Stimulated activated CD4-positive, alpha-beta T cell treated with anti-CD3 and anti-CD28 coated beads, Interleukin-1b, Interleukin-23, amount 100 ng/mL, for 48 hours (primary cell): ENCODE measurements around the gene RNF214.
"Not testable (repeated sequence)": the region's sequence is repeated elsewhere in the genome, so short reads cannot be mapped to it uniquely, and the experiment has no call there.

Source experiments
- DNase-seq: peaks from one replicate; pipeline ENCODE4 v3.0.0-alpha.2; 2020

Gene RNF214

GRCh38 chr11:117198613-117199012 lies 33.9 kb upstream of the RNF214 start:
- DNase-seq = no peak

GRCh38 chr11:117199053-117199915 lies 33.2 kb upstream of the RNF214 start, which contains the start of gene TAGLN:
TSS of gene TAGLN (plus strand) at chr11:117199370. CDS start at chr11:117203014, 3,644 bp downstream.
- DNase-seq = no peak

GRCh38 chr11:117199916-117200812 lies 32.3 kb upstream of the RNF214 start:
- DNase-seq = no peak

- DNase-seq = no peak
Observed at GRCh38 chr11:117200813-117201657, 31.4 kb upstream of the RNF214 start.

GRCh38 chr11:117201658-117202305 lies 30.7 kb upstream of the RNF214 start:
- no peak for DNase-seq

GRCh38 chr11:117202386-117203068 lies 29.9 kb upstream of the RNF214 start:
- no peak for DNase-seq

- no peak for DNase-seq
Observed at GRCh38 chr11:117203069-117203407, 29.4 kb upstream of the RNF214 start.

- DNase-seq = no peak
Observed at GRCh38 chr11:117204283-117205080, 28.0 kb upstream of the RNF214 start.

- no peak for DNase-seq
Observed at GRCh38 chr11:117205211-117205818, 27.2 kb upstream of the RNF214 start.

- not testable (repeated sequence) for DNase-seq
Observed at GRCh38 chr11:117206111-117206510, 26.4 kb upstream of the RNF214 start.

- DNase-seq = not testable (repeated sequence)
Observed at GRCh38 chr11:117206859-117207258, 25.6 kb upstream of the RNF214 start.

- DNase-seq = not testable (repeated sequence)
Observed at GRCh38 chr11:117207481-117207880, 25.0 kb upstream of the RNF214 start.

GRCh38 chr11:117208710-117209109 lies 23.8 kb upstream of the RNF214 start:
- not testable (repeated sequence) for DNase-seq

- not testable (repeated sequence) for DNase-seq
Observed at GRCh38 chr11:117209351-117210125, 22.9 kb upstream of the RNF214 start.

- DNase-seq = no peak
Observed at GRCh38 chr11:117210620-117211019, 21.9 kb upstream of the RNF214 start.

GRCh38 chr11:117212697-117213355 lies 19.6 kb upstream of the RNF214 start:
- DNase-seq = no peak

GRCh38 chr11:117214404-117215110 lies 17.9 kb upstream of the RNF214 start:
- no peak for DNase-seq
